Calu3 (cell line): ENCODE data around the gene MAGOHB. TPM values are rescaled to one million over a fixed set of nuclear protein-coding genes. Genes with fewer than 3 reads are reported as not detected.

Source experiments
- BruUV-seq: library from RNA; stranded (reverse); fragments of 400-500 nt; replicated peaks from 2 replicates; lab custom pipeline; 2021; lab: Mats Ljungman, UMichigan
- CTCF ChIA-PET: fragments of 300-600 bp; sonication (Branson Sonifier 250); formaldehyde crosslinking; loops from one replicate; lab custom pipeline; 2022; ENCODE audit warnings: antibody characterized with exemption; lab: Charles Lee
- DNase-seq: peaks from one replicate; pipeline ENCODE4 v3.0.0; 2022
- H3K27ac Mint-ChIP-seq: one replicate; pipeline ENCODE4 v1.8.0; 2022; ENCODE audit warnings: mixed read lengths; ENCODE audit not compliant: unreplicated experiment
- H3K27me3 Mint-ChIP-seq: one replicate; pipeline ENCODE4 v1.8.0; 2022; ENCODE audit warnings: mixed read lengths; ENCODE audit not compliant: unreplicated experiment
- H3K36me3 Mint-ChIP-seq: one replicate; pipeline ENCODE4 v1.8.0; 2022; ENCODE audit warnings: mild to moderate bottlenecking, moderate library complexity, mixed read lengths; ENCODE audit not compliant: insufficient read depth, unreplicated experiment
- H3K4me1 Mint-ChIP-seq: one replicate; pipeline ENCODE4 v1.8.0; 2022; ENCODE audit warnings: mild to moderate bottlenecking, low read depth, mixed read lengths; ENCODE audit not compliant: unreplicated experiment
- H3K4me3 Mint-ChIP-seq: one replicate; pipeline ENCODE4 v1.8.0; 2022; ENCODE audit warnings: mild to moderate bottlenecking, low read depth, moderate library complexity, mixed read lengths; ENCODE audit not compliant: unreplicated experiment
- H3K9me3 Mint-ChIP-seq: one replicate; pipeline ENCODE4 v1.8.0; 2022; ENCODE audit warnings: low read depth, mixed read lengths; ENCODE audit not compliant: unreplicated experiment
- intact Hi-C: fragments of 100-400 bp; cut with micrococcal nuclease; formaldehyde crosslinking; loops from one replicate; pipeline ENCODE4 v1.10.0; 2022; ENCODE audit not compliant: unreplicated experiment
- total RNA-seq: library from RNA; stranded (reverse); gene quantifications from 2 replicates; pipeline ENCODE4 v1.2.3, GENCODE V29; 2022
- TF ChIP-seq, protein P1 (sequence below): fragments of 200-600 bp; IDR thresholded peaks from one replicate; pipeline ENCODE4 v1.8.0; 2022; ENCODE audit warnings: antibody characterized with exemption; ENCODE audit not compliant: unreplicated experiment

MAGOHB gene
- total RNA-seq, 1 experiment from 2014 or later = 61.4 TPM

DNA sequence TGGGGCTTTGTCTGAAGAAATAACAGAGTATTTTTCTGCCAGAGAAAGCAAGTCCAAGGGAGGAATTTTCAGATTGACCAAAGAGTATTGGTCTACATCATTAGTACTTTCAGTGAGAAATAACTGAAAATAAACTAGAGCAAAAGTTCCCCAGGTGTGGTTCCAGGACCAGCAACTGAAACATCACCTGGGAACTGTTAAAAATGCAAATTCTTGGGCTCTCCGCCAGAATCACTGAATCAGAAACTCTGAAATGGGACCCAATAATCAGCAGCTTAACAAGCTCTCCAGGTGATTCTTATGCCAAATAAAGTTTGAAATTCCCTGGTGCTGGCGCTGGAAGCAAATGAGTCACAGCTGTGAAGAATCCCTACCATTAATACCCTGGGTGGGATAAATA lies 55.6 kb downstream of the MAGOHB start:
- H3K4me1 Mint-ChIP-seq = no peaks in the 10 kb centered on the region
- no peak overlapping the region for H3K27ac Mint-ChIP-seq
- no TSS peak for BruUV-seq
- no peaks in the 10 kb centered on the region for H3K9me3 Mint-ChIP-seq
- TF ChIP-seq, protein P1, sequence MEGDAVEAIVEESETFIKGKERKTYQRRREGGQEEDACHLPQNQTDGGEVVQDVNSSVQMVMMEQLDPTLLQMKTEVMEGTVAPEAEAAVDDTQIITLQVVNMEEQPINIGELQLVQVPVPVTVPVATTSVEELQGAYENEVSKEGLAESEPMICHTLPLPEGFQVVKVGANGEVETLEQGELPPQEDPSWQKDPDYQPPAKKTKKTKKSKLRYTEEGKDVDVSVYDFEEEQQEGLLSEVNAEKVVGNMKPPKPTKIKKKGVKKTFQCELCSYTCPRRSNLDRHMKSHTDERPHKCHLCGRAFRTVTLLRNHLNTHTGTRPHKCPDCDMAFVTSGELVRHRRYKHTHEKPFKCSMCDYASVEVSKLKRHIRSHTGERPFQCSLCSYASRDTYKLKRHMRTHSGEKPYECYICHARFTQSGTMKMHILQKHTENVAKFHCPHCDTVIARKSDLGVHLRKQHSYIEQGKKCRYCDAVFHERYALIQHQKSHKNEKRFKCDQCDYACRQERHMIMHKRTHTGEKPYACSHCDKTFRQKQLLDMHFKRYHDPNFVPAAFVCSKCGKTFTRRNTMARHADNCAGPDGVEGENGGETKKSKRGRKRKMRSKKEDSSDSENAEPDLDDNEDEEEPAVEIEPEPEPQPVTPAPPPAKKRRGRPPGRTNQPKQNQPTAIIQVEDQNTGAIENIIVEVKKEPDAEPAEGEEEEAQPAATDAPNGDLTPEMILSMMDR = no peak
- no peaks in the 10 kb centered on the region for H3K36me3 Mint-ChIP-seq
- DNase-seq = no peak
- H3K27me3 Mint-ChIP-seq = no peaks in the 10 kb centered on the region
- CTCF ChIA-PET = no interaction called here
- intact Hi-C loops = no loop called here
- H3K4me3 Mint-ChIP-seq = no peak overlapping the region

DNA sequence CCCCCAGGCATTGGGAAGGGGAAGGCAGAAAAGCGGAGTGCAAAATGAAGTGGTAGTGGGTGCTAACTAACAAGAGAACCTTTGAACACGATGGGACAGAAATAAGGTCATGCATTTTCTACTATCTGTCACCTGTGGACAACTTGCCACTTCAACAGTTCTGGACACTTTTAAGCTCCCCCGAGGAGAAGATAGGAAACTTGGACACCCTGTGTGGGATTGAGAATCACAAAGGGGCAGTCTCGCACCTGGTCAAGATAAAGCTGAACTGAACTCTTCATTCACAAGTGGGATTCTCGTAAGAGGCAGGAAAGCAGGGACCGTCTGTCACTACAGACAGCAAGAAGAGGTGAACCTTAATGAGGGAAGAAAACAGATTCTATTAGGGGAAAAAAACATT lies 56.1 kb downstream of the MAGOHB start:
- intact Hi-C loops = no loop called here
- BruUV-seq = no TSS peak
- no peak overlapping the region for H3K27ac Mint-ChIP-seq
- H3K9me3 Mint-ChIP-seq = no peaks in the 10 kb centered on the region
- H3K27me3 Mint-ChIP-seq = no peaks in the 10 kb centered on the region
- no peaks in the 10 kb centered on the region for H3K4me1 Mint-ChIP-seq
- CTCF ChIA-PET = no interaction called here
- no peak for DNase-seq
- TF ChIP-seq, protein P1 = no peak
- no peaks in the 10 kb centered on the region for H3K36me3 Mint-ChIP-seq
- no peak overlapping the region for H3K4me3 Mint-ChIP-seq

DNA sequence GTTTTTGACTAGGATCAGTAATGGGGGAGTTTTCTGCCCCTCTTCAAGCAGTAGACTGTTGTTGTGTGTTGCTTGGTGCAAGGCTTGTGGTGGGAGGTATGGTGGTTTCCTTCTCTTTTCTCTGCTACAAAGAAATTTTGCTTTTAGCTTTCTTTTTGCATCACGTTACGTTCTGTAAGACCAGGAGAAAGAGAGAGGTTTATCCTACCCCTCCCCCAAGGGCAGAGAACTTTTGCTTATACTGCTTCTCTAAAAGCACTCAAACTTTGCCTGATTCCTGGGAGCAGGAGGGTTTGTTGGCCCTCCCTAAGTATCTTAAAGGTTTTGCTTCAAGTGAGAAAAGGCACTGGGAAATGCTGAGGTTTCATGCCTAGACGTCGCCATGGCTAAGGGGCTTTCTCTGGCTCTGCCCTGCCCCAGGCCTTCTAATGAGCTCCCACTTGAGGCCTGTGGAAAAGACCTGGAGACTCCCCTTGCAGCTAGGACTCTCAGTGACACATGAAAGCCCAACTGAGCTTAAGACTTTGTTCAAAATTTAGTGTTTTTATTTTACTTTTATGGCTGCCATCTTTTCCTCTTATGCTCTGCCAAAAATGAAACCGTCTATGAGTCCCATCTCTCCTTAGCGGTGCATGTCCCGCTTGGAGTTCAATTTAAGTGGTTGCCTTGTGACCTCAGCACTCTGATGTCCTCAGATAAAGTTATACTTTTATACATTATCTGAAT lies 58.5 kb downstream of the MAGOHB start:
- Mint-ChIP-seq H3K4me3 (no peak overlapping the region), H3K4me1 (no peaks in the 10 kb centered on the region), H3K9me3 (no peaks in the 10 kb centered on the region), H3K27ac (no peak overlapping the region), H3K36me3 (no peaks in the 10 kb centered on the region), H3K27me3 (no peaks in the 10 kb centered on the region)
- intact Hi-C loops = no loop called here
- TF ChIP-seq, protein P1 = no peak
- no TSS peak for BruUV-seq
- CTCF ChIA-PET = no interaction called here
- DNase-seq = no peak

DNA sequence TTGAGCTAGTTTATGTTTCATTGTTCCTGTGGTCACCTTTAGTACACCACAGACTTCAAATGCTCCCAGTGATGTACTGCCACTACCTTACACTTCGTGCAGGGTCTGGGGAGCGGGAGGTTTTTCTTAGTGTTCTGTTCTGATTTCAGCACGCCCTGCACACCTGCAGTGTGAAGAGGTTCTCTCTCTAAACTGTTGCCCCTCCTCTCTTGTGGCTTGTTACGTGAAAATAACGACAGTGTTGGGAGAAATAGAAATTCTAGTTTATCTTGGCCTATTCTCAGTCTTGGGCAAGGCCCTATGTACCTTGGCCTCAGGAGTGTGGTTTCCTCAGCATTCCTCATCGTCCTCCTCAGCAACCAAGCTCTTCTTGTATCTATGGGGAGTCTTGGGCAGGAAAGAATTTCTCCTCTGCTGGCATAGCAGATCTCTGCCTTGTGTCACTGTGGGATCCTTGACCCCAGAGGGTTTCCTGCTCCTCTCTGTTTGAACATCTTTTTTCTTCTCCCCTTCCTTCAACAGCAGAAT lies 59.1 kb downstream of the MAGOHB start:
- intact Hi-C loops = no loop called here
- no peaks in the 10 kb centered on the region for H3K9me3 Mint-ChIP-seq
- BruUV-seq = no TSS peak
- H3K4me1 Mint-ChIP-seq = no peaks in the 10 kb centered on the region
- CTCF ChIA-PET = interaction anchor here (0.6 kb wide), 1 partner anchor 121 kb away, joined by 3 read pairs; no protein-coding TSS in a partner anchor
- H3K4me3 Mint-ChIP-seq = no peak overlapping the region
- TF ChIP-seq, protein P1 = no peak
- H3K36me3 Mint-ChIP-seq = no peaks in the 10 kb centered on the region
- H3K27me3 Mint-ChIP-seq = no peaks in the 10 kb centered on the region
- no peak overlapping the region for H3K27ac Mint-ChIP-seq
- no peak for DNase-seq

Other genes starting within 250 kb of the MAGOHB start
- not detected in 2 replicates for gene KLRK1, start 223.6 kb downstream of the MAGOHB start, total RNA-seq
- gene KLRC4, start 203.9 kb downstream of the MAGOHB start, total RNA-seq = not detected in 2 replicates
- gene KLRC3, start 193.0 kb downstream of the MAGOHB start, total RNA-seq = not detected in 2 replicates
- gene KLRC2, start 177.6 kb downstream of the MAGOHB start, total RNA-seq = not detected in 2 replicates
- gene KLRC1, start 160.2 kb downstream of the MAGOHB start, total RNA-seq = not detected in 2 replicates
- 4.8 and 5.7 TPM in 2 replicates for gene EIF2S3B, start 107.7 kb downstream of the MAGOHB start, total RNA-seq
- gene STYK1, start 60.4 kb upstream of the MAGOHB start, total RNA-seq = 8.4 and 10.7 TPM in 2 replicates
- 295 and 312 TPM in 2 replicates for gene YBX3, start 109.7 kb upstream of the MAGOHB start, total RNA-seq
- not detected in 2 replicates for gene TAS2R7, start 189.0 kb upstream of the MAGOHB start, total RNA-seq
- not detected in 2 replicates for gene TAS2R8, start 193.7 kb upstream of the MAGOHB start, total RNA-seq
- gene TAS2R9, start 196.6 kb upstream of the MAGOHB start, total RNA-seq = not detected in 2 replicates
- gene TAS2R10, start 212.7 kb upstream of the MAGOHB start, total RNA-seq = 1.5 and 1.7 TPM in 2 replicates
- gene PRR4, start 235.9 kb upstream of the MAGOHB start, total RNA-seq = 3.1 and 4.7 TPM in 2 replicates